ENCODE results near the gene TFDP2. TPM values are rescaled to one million over a fixed set of nuclear protein-coding genes. Genes with fewer than 3 reads are reported as not detected.
A peak's percentile ranks its signal among the peaks of the same experiment; 100 is the strongest.

The TFDP2 gene
- total RNA-seq, 2 experiments from 2014 or later: 99.9 to 169 TPM

- ChIA-PET CTCF (ENCODE audit: unreplicated experiment) (no interaction called here), POLR2A (no interaction called here)
- Histone ChIP-seq H2AFZ (ENCODE audit: low read length) (no peak overlapping the region), H3K9me2 (ENCODE audit: insufficient read depth, low read length) (no peaks in the 10 kb centered on the region), H3K27ac (ENCODE audit: low read depth, low read length, poor library complexity, severe bottlenecking) (no peak overlapping the region), H3K79me2 (ENCODE audit: insufficient read depth, low read depth, low read length) (no peaks in the 10 kb centered on the region), H3K4me3 (ENCODE audit: low read depth, low read length, poor library complexity, severe bottlenecking) (no peak overlapping the region), H3K36me3 (ENCODE audit: insufficient read depth, low read length) (peaks cover 5% of the 10 kb centered on the region; the same call in 1 of the 2 replicates), H3K4me2 (ENCODE audit: low read length) (no peak overlapping the region), H4K20me1 (ENCODE audit: insufficient read depth, low read length) (no peaks in the 10 kb centered on the region), H3K9me3 (ENCODE audit: low read length) (no peaks in the 10 kb centered on the region), H3K4me1 (ENCODE audit: insufficient read depth, low read length, poor library complexity, severe bottlenecking) (no peaks in the 10 kb centered on the region)
- no peak for DNase-seq (ENCODE audit: low spot score)
- intact Hi-C loops (cut with micrococcal nuclease; ENCODE audit: unreplicated experiment): loop anchor here (5.0 kb wide), 1 partner anchor 340 kb away; no protein-coding TSS in a partner anchor
- no TSS peak for BruUV-seq (replicated peaks)
- no peak for TF ChIP-seq CTCF (conservative IDR thresholded peaks at IDR 0.05; ENCODE audit: low read length)
- TF ChIP-seq EZH2phosphoT487 (IDR thresholded peaks at IDR 0.05; ENCODE audit: borderline replicate concordance, low read depth, low read length): no peak
Measured at GRCh38 chr3:141942006-141942405, 207.3 kb downstream of the TFDP2 start.

- H3K9me2 ChIP-seq (ENCODE audit: insufficient read depth, low read length): no peaks in the 10 kb centered on the region
- ChIA-PET POLR2A (interaction anchor here (0.8 kb wide), 1 partner anchor 16 kb away, joined by 5 read pairs; no protein-coding TSS in a partner anchor), CTCF (ENCODE audit: unreplicated experiment) (no interaction called here)
- no peaks in the 10 kb centered on the region; the same call in 1 of the 2 replicates for H3K36me3 ChIP-seq (ENCODE audit: insufficient read depth, low read length)
- H3K27ac ChIP-seq (ENCODE audit: low read depth, low read length, poor library complexity, severe bottlenecking): no peak overlapping the region
- no TSS peak for BruUV-seq (replicated peaks)
- H3K9me3 ChIP-seq (ENCODE audit: low read length): no peaks in the 10 kb centered on the region
- H3K4me2 ChIP-seq (ENCODE audit: low read length): no peak overlapping the region
- no peak for TF ChIP-seq EZH2phosphoT487 (IDR thresholded peaks at IDR 0.05; ENCODE audit: borderline replicate concordance, low read depth, low read length)
- TF ChIP-seq CTCF (conservative IDR thresholded peaks at IDR 0.05; ENCODE audit: low read length): no peak
- intact Hi-C loops (cut with micrococcal nuclease; ENCODE audit: unreplicated experiment): loop anchor here (5.0 kb wide), 1 partner anchor 341 kb away; no protein-coding TSS in a partner anchor
- H4K20me1 ChIP-seq (ENCODE audit: insufficient read depth, low read length): no peaks in the 10 kb centered on the region
- no peak overlapping the region for H2AFZ ChIP-seq (ENCODE audit: low read length)
- H3K4me3 ChIP-seq (ENCODE audit: low read depth, low read length, poor library complexity, severe bottlenecking): no peak overlapping the region
- no peak for DNase-seq (ENCODE audit: low spot score)
- no peaks in the 10 kb centered on the region for H3K79me2 ChIP-seq (ENCODE audit: insufficient read depth, low read depth, low read length)
- H3K4me1 ChIP-seq (ENCODE audit: insufficient read depth, low read length, poor library complexity, severe bottlenecking): no peaks in the 10 kb centered on the region
Measured at GRCh38 chr3:141941093-141941492, 208.3 kb downstream of the TFDP2 start.

GRCh38 chr3:141940194-141940776 is 209.1 kb downstream of the TFDP2 start:
- ChIA-PET POLR2A (interaction anchor here (0.8 kb wide), 1 partner anchor 15 kb away, joined by 5 read pairs; no protein-coding TSS in a partner anchor), CTCF (ENCODE audit: unreplicated experiment) (no interaction called here)
- no peak overlapping the region for H3K4me3 ChIP-seq (ENCODE audit: low read depth, low read length, poor library complexity, severe bottlenecking)
- no peaks in the 10 kb centered on the region; the same call in 1 of the 2 replicates for H3K36me3 ChIP-seq (ENCODE audit: insufficient read depth, low read length)
- H3K79me2 ChIP-seq (ENCODE audit: insufficient read depth, low read depth, low read length): no peaks in the 10 kb centered on the region
- H3K9me2 ChIP-seq (ENCODE audit: insufficient read depth, low read length): no peaks in the 10 kb centered on the region
- no TSS peak for BruUV-seq (replicated peaks)
- H2AFZ ChIP-seq (ENCODE audit: low read length): no peak overlapping the region
- no peak overlapping the region for H3K4me2 ChIP-seq (ENCODE audit: low read length)
- TF ChIP-seq CTCF (conservative IDR thresholded peaks at IDR 0.05; ENCODE audit: low read length) (peak; percentile 49), EZH2phosphoT487 (IDR thresholded peaks at IDR 0.05; ENCODE audit: borderline replicate concordance, low read depth, low read length) (no peak)
- H3K27ac ChIP-seq (ENCODE audit: low read depth, low read length, poor library complexity, severe bottlenecking): no peak overlapping the region
- intact Hi-C loops (cut with micrococcal nuclease; ENCODE audit: unreplicated experiment): loop anchor here (5.0 kb wide), 1 partner anchor 342 kb away; no protein-coding TSS in a partner anchor
- no peaks in the 10 kb centered on the region for H3K4me1 ChIP-seq (ENCODE audit: insufficient read depth, low read length, poor library complexity, severe bottlenecking)
- H3K9me3 ChIP-seq (ENCODE audit: low read length): no peaks in the 10 kb centered on the region
- peak; percentile 39 for DNase-seq (ENCODE audit: low spot score)
- no peaks in the 10 kb centered on the region for H4K20me1 ChIP-seq (ENCODE audit: insufficient read depth, low read length)
